Vagina (tissue), 2 donors: ENCODE measurements around the gene HSF5. TPM values are rescaled to one million over a fixed set of nuclear protein-coding genes. Genes with fewer than 3 reads are reported as not detected.

Experiments used
- DNase-seq, 2 donors: peaks; one replicate each; pipeline ENCODE4 v3.0.0-alpha.2; 2017; ENCODE audit errors: extremely low spot score in 2 of 2
- H3K27ac ChIP-seq: fragments of 200-600 bp; sonication (generic); one replicate; pipeline ENCODE4 v1.5.1; 2019
- H3K27me3 ChIP-seq: fragments of 200-600 bp; sonication (generic); one replicate; pipeline ENCODE4 v1.5.1; 2019
- H3K36me3 ChIP-seq, 2 donors: fragments of 200-600 bp; sonication (generic); one replicate each; pipeline ENCODE4 v1.5.1; 2017 to 2019
- H3K4me1 ChIP-seq: fragments of 200-600 bp; sonication (generic); one replicate; pipeline ENCODE4 v1.5.1; 2019
- H3K4me3 ChIP-seq, 2 donors: fragments of 200-600 bp; sonication (generic); 1 replicate in 1 of 2; 2 replicates in 1 of 2; pipeline ENCODE4 v1.5.1; 2016 to 2019
- H3K9me3 ChIP-seq: fragments of 200-600 bp; sonication (generic); one replicate; pipeline ENCODE4 v1.5.1; 2019
- CTCF ChIP-seq, 3 experiments: fragments of 450-650 bp in 2 of 3; fragments of 200-600 bp in 1 of 3; sonication (generic) in 1 of 3; IDR thresholded peaks; one replicate each; pipeline ENCODE4 v1.5.1; 2017 to 2019; ENCODE audit warnings: antibody characterized with exemption in 3 of 3, mild to moderate bottlenecking in 2 of 3, moderate library complexity in 2 of 3
- POLR2A ChIP-seq, 2 donors: fragments of 450-650 bp; IDR thresholded peaks; one replicate each; pipeline ENCODE4 v1.6.1; 2017; ENCODE audit warnings: antibody characterized with exemption in 2 of 2, mild to moderate bottlenecking in 2 of 2, moderate library complexity in 2 of 2
- POLR2AphosphoS5 ChIP-seq, 2 donors: sonication (generic); formaldehyde crosslinking; IDR thresholded peaks; one replicate each; pipeline ENCODE4 v1.9.0; 2017; ENCODE audit warnings: antibody characterized with exemption in 2 of 2, mild to moderate bottlenecking in 2 of 2, low read depth in 1 of 2; ENCODE audit not compliant: insufficient read depth in 1 of 2
- intact Hi-C: fragments of 100-400 bp; cut with DNase I; formaldehyde crosslinking; loops from one replicate; pipeline ENCODE4 v1.15.1; 2023
- total RNA-seq: library from RNA; depleted of rRNA; stranded (reverse); fragments of >200 nt; gene quantifications from one replicate; pipeline ENCODE4 v1.2.3, GENCODE V29; 2016

HSF5 gene
- total RNA-seq, 1 donor from 2014 or later: 0.25 TPM

- H3K27ac ChIP-seq: no peak overlapping the region
- H3K36me3 ChIP-seq: no peaks in the 10 kb centered on the region
- TF ChIP-seq POLR2A (IDR thresholded peaks at IDR 0.05) (no peak), POLR2AphosphoS5 (IDR thresholded peaks at IDR 0.05; ENCODE audit: insufficient read depth in 1 of 2, low read depth in 1 of 2) (no peak), CTCF (IDR thresholded peaks at IDR 0.05) (no peak)
- no peaks in the 10 kb centered on the region for H3K4me1 ChIP-seq
- H3K27me3 ChIP-seq: no peaks in the 10 kb centered on the region
- peak in 1 of 2 donors; percentile 10 for DNase-seq
- no peak overlapping the region for H3K4me3 ChIP-seq
- intact Hi-C loops: no loop called here
- H3K9me3 ChIP-seq: no peaks in the 10 kb centered on the region
These were observed 117.9 kb downstream of the HSF5 start for GRCh38 chr17:58370309-58370708.

Other genes with a start within 250 kb of the HSF5 start
- not detected for gene LPO, start 249.8 kb downstream of the HSF5 start, total RNA-seq
- gene MPO, start 207.5 kb downstream of the HSF5 start, total RNA-seq: not detected
- gene TSPOAP1, start 159.6 kb downstream of the HSF5 start, total RNA-seq: 7.1 TPM
- gene SUPT4H1, start 136.2 kb downstream of the HSF5 start, total RNA-seq: 31.4 TPM
- gene RNF43, start 70.9 kb downstream of the HSF5 start, total RNA-seq: 27.7 TPM
- gene MTMR4, start 26.2 kb upstream of the HSF5 start, total RNA-seq: 15.7 TPM
- not detected for gene TEX14, start 203.6 kb upstream of the HSF5 start, total RNA-seq
- 8.3 TPM for gene RAD51C, start 204.2 kb upstream of the HSF5 start, total RNA-seq